OCI-LY3 (cell line): ENCODE measurements around the gene GNG12.

Experiments
- EZH2phosphoT487 ChIP-seq: fragments of 200-600 bp; shearing (Covaris generic); IDR thresholded peaks from 2 replicates; pipeline ENCODE4 v1.6.1; 2018; ENCODE audit warnings: antibody characterized with exemption, mixed run types, low read depth
- TF ChIP-seq, protein P1 (sequence below): fragments of 200-600, 300-600 bp; sonication (generic); IDR thresholded peaks from 2 replicates; pipeline ENCODE4 v1.5.1; 2014; ENCODE audit warnings: antibody characterized with exemption, low read length, low read depth

DNA sequence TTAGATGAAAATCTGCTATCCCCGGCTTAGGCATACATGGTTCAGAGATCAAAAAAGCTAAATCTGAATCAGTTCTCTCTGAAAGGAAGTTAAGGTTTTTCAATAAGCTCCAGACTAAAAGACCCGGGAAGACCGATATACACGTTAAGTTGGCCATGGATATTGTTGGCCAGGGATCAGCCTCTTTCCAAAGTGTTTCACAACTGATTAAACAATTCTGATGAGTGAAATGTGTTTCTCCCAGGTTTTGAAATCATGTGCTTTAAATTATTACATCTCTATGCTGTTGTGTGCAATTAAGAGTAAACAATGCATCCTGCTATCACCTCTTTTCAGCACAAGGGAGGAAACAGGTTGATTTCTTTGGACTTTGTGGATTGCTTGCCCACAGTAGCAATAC lies 23.7 kb upstream of the GNG12 start:
- TF ChIP-seq, protein P1, sequence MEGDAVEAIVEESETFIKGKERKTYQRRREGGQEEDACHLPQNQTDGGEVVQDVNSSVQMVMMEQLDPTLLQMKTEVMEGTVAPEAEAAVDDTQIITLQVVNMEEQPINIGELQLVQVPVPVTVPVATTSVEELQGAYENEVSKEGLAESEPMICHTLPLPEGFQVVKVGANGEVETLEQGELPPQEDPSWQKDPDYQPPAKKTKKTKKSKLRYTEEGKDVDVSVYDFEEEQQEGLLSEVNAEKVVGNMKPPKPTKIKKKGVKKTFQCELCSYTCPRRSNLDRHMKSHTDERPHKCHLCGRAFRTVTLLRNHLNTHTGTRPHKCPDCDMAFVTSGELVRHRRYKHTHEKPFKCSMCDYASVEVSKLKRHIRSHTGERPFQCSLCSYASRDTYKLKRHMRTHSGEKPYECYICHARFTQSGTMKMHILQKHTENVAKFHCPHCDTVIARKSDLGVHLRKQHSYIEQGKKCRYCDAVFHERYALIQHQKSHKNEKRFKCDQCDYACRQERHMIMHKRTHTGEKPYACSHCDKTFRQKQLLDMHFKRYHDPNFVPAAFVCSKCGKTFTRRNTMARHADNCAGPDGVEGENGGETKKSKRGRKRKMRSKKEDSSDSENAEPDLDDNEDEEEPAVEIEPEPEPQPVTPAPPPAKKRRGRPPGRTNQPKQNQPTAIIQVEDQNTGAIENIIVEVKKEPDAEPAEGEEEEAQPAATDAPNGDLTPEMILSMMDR: no peak
- TF ChIP-seq EZH2phosphoT487: no peak
